Measurements from ENCODE around the gene FBXO4.
"Not testable (repeated sequence)": the region's sequence is repeated elsewhere in the genome, so short reads cannot be mapped to it uniquely, and the experiment has no call there.

The FBXO4 gene

GRCh38 chr5:41924526-41924871 is 582 bp upstream of the FBXO4 start:
- DNase-seq: no peak

- DNase-seq: no peak
These were observed 472 bp downstream of the FBXO4 start for GRCh38 chr5:41925555-41925951.

- DNase-seq: no peak
These were observed 2.5 kb downstream of the FBXO4 start for GRCh38 chr5:41927604-41928003.

GRCh38 chr5:41929035-41929434 is 4.0 kb downstream of the FBXO4 start:
- no peak for DNase-seq

GRCh38 chr5:41932770-41933169 is 7.7 kb downstream of the FBXO4 start:
- no peak for DNase-seq

DNA sequence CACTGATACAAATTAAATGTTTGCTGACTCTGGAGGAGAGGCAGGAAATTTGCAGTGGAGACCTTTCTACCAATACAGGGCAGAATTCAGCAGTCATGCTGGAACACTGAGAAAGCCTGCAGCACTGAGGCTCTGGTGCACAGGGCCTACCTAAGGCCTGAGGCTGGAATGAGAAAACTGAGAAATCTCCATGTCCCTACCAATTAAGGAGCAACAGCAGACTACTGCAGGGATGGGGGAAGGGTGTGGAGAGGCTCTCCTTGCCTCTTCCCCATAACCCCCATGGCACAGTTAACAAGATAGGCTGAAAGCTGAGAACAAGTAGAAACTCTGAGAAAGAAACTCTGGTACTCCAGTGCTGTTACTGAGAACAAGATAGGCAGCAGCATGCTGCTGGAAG is 10.5 kb downstream of the FBXO4 start:
- no peak for DNase-seq

- DNase-seq: no peak
These were observed 15.6 kb downstream of the FBXO4 start for GRCh38 chr5:41940641-41941040.

DNA sequence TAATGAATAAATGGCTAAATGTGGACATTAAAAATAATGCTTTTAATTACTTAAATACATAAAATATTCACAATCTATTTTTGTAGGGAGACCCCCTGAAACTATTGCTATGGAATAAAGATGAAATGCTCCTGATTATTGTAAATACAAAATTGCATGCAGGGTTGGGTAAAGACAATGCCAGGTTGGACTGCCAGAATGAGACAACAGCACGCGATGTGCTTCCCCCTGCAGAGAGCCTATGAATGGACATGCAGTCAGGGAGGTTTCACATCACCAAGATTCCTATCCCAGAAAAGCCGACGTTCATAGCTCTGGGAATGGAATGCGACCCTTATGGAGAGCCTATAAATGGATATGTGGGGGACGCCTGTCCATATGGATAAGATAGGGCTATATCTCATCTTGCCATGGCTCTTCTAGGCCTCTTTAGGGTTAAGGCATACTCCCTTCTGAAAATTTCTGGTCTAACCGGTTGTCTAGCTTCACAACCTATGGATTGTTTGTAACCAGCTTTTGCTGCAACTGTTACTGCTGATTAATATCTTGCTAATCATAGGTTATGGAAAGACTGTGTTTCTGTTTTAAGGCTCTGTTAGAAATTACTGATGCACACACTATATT is 20.4 kb downstream of the FBXO4 start:
- not testable (repeated sequence) for DNase-seq

DNA sequence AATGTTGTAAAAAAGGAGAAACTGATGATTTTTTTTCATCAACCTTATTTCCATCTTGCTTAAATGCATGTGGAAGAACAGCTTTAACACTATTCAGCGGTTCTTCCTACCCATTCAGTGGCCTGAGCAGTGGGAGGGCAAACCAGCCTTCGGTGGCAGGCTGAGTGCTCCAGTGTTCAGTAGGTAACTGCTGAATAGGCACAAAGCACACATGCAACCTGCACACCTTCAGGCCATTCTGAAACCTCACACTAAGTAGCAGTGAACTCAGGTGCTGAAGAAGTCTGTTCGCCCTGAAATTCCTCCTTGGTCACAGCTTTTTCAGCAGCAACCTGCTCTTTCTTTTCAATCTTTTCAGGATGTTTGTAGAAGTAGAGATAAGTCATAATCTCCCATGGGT is 26.1 kb downstream of the FBXO4 start:
- no peak for DNase-seq

- no peak for DNase-seq
These were observed 29.2 kb downstream of the FBXO4 start for GRCh38 chr5:41954286-41954685.

DNA sequence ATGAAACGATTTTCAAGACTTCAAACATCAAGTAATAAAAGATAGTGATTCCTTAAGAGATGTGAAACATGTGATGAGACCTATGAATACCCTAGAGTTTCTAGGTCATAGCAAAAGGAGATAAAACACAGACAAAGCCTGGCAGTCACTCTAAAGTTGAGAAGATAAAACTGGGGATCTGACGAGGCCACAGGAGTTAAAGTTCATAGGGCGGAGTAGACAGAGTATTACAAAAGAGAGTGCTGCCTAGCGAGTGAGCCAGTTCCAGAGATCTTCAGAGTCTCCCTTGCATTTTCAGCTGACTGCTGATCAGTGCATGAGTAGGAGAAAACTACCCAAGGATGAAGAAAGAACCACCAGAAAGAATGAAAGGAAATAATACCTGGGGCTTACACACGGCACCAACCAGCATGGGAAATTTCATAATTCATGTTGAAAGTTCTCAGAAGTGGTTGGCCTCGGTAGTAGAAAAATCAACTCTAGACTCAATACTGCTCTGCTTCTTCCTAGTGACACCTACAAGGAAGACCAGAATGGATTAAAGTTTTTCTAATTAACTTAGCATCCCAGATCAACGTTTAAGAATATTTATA is 30.4 kb downstream of the FBXO4 start:
- no peak for DNase-seq

- DNase-seq: no peak
These were observed 31.9 kb downstream of the FBXO4 start for GRCh38 chr5:41956943-41957342.

GRCh38 chr5:41960481-41960880 is 35.4 kb downstream of the FBXO4 start:
- no peak for DNase-seq

GRCh38 chr5:41961736-41962135 is 36.7 kb downstream of the FBXO4 start:
- no peak for DNase-seq

DNA sequence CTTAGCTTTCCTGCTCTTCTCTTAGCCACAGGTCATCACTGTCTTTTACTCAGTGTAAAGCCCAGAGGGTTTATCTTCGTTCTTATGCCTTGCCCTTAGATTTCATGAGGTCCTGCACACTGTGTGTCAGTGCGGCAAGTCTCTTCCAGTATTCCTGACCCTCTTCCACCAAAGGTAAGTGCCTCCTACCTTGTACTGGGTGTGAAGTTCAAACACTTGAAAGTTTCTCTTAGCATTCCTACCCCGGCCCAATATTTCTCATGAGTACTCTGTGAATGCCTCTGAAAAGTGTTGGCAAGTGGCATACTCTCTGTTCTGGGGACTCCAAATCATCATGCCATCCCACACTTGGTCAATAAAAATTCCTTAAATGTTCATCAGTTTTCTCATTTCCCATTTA is 37.4 kb downstream of the FBXO4 start:
- DNase-seq: no peak

GRCh38 chr5:41966401-41967105 is 41.5 kb downstream of the FBXO4 start:
- DNase-seq: no peak

DNA sequence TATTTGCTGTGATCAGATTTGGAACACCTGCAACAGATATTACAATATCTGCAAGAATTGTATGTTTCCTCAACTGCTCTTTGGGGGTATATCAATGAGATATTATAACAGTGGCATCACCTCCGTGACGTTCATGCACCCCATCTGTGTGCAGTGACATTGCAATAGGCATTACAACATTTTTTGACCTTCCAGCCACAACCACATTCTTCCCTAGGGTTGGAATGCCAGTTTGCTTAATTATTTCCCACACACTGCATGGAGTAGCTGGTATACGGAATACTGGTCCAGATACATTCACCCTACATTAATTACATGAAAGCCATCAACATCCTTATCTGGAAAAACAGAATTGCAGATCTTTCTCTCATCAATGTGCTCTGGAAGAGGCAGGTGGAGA is 42.3 kb downstream of the FBXO4 start:
- DNase-seq: no peak

- DNase-seq: no peak
These were observed 43.2 kb downstream of the FBXO4 start for GRCh38 chr5:41968153-41968723.

GRCh38 chr5:41973087-41973486 is 48.0 kb downstream of the FBXO4 start:
- DNase-seq: no peak

DNA sequence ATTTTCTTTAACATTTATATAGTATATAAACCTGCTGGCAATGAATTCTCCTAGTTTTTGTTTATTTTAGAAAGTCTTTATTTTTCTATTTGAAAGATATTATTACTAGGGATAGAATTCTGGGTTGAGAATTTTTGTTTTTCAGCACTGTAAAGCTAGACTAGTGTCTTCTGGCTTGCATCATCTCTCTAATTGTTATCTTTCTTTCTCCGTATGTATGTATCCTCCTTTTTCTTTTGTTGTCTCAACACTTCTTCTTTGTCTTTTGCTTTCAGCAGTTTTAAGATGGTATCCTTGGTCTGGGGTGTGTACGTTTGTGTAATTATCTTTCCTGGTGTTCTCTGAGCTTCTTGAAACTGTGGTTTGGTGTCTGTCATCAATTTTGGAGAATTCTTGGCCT is 48.8 kb downstream of the FBXO4 start:
- DNase-seq: no peak

GRCh38 chr5:41978676-41979075 is 53.6 kb downstream of the FBXO4 start:
- DNase-seq: no peak

- no peak for DNase-seq
These were observed 55.3 kb downstream of the FBXO4 start for GRCh38 chr5:41980396-41980795.

DNA sequence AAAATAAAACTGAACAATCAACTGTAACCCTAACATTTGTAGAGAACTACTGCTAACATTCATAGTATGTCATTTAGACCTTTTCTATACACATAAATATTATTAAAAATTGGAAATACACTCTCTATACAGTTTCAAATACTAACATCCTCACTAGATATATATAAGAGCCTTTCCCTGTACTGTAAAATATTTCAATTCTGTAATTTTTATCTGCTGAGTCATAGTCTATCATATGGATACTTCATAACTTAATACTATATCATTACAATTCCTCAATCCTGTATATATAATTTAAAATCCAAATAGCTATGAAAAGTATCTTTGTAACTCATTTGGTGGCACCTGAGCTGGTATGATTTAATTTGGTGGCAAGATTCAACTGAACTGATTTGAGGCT is 55.8 kb downstream of the FBXO4 start:
- DNase-seq: no peak

DNA sequence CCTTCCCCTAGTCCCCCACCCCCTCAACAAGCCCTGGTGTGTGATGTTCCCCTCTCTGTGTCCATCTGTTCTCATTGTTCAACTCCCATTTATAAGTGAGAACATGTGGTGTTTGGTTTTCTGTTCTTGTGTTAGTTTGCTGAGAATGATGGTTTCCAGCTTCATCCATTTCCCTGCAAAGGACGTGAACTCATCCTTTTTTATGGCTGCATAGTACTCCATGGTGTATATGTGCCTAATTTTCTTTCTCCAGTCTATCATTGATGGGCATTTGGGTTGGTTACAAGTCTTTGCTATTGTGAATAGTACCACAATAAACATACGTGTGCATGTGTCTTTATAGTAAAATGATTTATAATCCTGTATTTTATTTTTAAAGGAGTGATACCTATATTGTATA is 57.8 kb downstream of the FBXO4 start:
- not testable (repeated sequence) for DNase-seq

Data from NCI-H1436 treated with DMSO at 0.1 percent for 48 hours (cell line).